Retinal pigment epithelial cell (primary cell): Measurements from ENCODE around the gene PRMT1.

Experiments used
- DNase-seq: peaks from one replicate; pipeline ENCODE4 v3.0.0-alpha.2; 2010; ENCODE audit warnings: low read depth
- H3K4me3 ChIP-seq: 2 replicates; pipeline ENCODE4 v1.5.1; 2011; ENCODE audit warnings: mild to moderate bottlenecking, low read length, control low read depth, moderate library complexity
- TF ChIP-seq, protein P1 (sequence below): conservative IDR thresholded peaks from 2 replicates; pipeline ENCODE4 v1.5.1; 2011; ENCODE audit warnings: low read depth, low read length, control low read depth, inconsistent platforms

PRMT1 gene

DNA sequence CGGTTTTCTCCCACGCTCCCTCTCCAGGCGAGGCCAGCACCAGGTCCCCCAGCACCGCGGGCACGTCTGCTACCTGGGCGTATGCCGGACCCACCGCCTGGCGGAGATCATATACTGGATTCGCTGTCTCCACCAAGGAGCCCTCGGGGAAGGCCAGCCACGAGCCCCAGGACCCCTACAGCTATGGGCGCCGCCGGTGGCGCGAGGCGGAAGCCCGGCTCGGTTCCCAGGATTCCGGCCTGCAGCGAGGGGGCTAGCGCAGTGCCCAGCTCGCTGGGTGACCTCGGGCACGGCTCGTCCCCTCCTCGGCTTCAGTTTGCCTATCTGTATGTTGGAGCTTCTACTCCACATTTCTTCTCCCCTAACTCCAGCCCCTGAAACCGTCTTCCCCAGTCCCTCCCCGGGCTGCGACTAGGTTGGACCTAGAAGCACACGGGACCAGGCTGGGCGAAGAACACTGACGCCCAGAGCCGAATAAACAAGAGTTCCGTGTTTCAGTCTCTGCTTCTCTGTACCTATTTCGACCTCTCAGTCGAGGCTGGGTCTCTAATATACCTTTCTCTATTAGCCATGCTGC lies 13.1 kb downstream of the PRMT1 start:
- DNase-seq: no peak
- peak overlapping the region; percentile 68 for H3K4me3 ChIP-seq
- TF ChIP-seq, protein P1, sequence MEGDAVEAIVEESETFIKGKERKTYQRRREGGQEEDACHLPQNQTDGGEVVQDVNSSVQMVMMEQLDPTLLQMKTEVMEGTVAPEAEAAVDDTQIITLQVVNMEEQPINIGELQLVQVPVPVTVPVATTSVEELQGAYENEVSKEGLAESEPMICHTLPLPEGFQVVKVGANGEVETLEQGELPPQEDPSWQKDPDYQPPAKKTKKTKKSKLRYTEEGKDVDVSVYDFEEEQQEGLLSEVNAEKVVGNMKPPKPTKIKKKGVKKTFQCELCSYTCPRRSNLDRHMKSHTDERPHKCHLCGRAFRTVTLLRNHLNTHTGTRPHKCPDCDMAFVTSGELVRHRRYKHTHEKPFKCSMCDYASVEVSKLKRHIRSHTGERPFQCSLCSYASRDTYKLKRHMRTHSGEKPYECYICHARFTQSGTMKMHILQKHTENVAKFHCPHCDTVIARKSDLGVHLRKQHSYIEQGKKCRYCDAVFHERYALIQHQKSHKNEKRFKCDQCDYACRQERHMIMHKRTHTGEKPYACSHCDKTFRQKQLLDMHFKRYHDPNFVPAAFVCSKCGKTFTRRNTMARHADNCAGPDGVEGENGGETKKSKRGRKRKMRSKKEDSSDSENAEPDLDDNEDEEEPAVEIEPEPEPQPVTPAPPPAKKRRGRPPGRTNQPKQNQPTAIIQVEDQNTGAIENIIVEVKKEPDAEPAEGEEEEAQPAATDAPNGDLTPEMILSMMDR: no peak

DNA sequence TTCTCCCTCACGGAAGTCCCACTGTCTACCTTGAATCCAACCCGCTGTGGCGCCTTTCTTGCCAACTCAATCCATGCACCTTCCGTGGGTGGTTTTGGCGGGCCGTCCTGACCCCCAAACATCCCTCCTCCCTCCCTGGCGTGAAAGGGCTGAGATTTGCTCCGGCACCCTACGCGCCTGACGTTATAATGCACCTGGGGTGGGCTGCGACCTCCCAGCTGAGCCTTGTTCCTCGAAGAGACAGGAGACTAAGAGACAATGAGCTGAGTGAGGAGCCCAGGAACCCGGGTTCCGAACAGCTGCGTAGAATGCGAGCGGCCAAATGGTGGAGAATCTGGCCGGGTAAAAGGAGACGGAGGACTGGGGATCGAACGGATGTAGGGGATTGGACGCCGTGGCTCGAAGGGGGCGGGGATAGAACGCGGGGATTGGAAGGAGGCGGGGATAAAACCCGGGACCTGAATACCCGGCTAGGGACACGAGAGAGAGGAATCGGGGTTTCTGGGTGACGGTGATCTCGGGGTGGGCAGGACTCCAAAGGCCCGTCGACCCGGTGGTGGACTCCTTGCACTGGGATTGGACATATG lies 13.7 kb downstream of the PRMT1 start, which contains the start of gene CPT1C:
Gene CPT1C (plus strand): TSS at position 461 of the 587 bp plus-strand sequence. CDS start 1,137 bp downstream, outside the sequence.
- TF ChIP-seq, protein P1: no peak
- H3K4me3 ChIP-seq: peak within 1 kb of the TSS; percentile 68
- no peak for DNase-seq

DNA sequence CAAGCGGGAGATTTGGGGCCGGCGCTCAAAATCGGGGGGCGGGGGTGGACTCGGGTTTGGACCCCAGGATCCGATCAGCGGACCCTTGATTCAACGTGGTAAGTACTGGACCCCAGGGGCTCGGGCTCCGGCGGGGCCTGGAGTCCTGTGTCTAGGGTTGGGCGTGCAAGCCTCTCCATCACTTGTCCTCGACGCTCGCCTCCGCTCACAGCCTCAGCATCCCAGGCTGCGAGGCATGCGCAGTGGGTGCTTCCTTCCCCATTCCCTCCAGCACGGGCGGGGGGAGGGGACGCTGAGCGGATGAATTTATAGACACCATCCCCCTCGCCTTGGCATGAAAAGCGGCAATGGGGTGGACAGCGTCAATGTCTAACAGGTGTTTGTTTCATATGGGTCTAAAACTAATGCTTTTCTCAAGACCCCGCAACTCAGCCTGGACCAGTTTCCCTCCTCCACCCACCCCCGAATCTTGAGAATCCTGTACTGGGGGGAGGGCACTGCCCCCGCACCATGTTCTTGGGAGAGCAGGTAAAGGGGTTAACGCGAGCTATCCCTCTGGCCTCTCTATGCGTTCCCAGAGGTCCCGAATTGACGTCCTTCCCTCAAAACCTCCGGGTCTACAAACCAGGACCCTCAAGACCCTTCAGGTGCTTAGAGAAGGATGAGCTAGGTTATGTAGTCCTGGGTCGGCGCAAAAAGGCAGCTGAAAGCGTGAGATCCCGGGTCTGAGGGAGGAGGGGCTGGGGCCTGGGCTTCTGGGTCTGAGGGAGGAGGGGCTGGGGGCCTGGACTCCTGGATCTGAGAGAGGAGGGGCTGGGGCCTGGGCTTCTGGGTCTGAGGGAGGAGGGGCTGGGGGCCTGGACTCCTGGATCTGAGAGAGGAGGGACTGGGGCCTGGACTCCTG lies 14.4 kb downstream of the PRMT1 start:
- DNase-seq: no peak
- H3K4me3 ChIP-seq: peak overlapping the region; percentile 68
- TF ChIP-seq, protein P1: no peak

DNA sequence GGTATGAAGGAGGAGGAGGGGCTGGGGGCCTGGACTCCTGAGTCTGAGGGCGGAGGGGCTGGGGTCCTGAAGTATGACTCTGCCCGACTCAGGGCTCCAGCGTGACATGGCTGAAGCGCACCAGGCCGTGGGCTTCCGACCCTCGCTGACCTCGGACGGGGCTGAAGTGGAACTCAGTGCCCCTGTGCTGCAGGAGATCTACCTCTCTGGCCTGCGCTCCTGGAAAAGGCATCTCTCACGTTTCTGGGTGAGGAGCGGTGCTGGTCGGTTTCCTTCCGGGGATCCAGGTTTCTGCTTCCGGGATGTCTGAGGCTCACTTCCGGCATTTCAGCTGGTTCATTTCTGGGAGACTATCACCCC lies 15.1 kb downstream of the PRMT1 start:
- H3K4me3 ChIP-seq: peak overlapping the region; percentile 68
- TF ChIP-seq, protein P1: no peak
- DNase-seq: no peak

DNA sequence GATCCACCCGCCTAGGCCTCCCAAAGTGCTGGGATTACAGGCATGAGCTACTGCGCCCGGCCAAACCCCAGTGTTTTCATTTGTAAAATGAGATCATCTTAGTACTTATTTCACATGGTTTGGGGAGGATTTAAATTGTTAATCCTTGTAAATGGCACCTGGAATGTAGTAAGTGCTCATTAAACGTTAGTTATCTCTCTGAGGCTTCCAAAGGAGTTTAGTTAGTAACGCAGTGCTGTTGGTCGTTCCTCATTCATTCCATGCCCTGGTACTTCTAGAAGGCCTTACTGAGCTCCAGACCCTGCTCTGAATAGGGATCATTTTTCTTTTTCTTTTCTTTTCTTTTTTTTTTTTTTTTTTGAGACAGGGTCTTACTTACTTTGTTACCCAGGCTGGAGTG lies 19.0 kb downstream of the PRMT1 start:
- TF ChIP-seq, protein P1: no peak
- no peak overlapping the region for H3K4me3 ChIP-seq
- DNase-seq: no peak

DNA sequence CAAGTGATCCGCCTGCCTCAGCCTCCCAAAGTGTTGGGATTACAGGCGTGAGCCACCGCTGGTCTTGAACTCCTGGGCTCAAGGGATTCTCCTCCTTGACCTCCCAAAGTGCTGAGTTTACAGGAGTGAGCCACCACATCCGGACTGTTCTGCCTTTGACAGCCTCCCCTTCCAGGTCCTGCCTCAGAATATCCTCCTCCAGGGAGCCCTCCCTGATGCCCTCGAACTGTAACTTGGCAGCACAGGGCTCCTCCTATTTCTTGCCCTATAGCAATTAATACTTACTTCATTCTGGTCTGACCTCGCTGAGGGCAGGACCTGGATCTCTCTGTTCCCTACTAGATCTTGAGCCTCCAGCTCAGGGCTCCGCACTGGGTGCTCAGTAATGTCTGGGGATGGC lies 19.8 kb downstream of the PRMT1 start:
- TF ChIP-seq, protein P1: no peak
- H3K4me3 ChIP-seq: no peak overlapping the region
- no peak for DNase-seq

DNA sequence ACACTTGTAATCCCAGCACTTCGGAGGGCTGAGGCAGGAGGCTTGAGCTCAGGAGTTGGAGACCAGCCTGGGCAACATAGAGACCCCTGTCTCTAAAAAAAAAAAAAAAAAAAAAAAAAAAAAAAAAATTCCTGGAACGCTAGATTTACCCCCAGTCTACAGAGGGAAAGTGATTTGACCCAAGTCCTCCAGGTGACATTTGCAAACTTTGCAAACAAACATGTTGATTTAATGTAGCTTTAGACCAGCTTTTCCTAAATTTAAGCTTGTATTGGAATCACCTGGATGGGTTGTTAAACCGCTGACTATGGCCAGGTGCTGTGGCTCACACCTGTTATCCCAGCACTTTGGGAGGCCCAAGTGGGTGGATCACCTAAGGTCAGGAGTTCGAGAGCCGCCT lies 22.3 kb downstream of the PRMT1 start:
- H3K4me3 ChIP-seq: no peak overlapping the region
- no peak for DNase-seq
- TF ChIP-seq, protein P1: no peak
